Midbrain (tissue), 1 donor: ENCODE results near the gene RAMP1.
"Not testable (repeated sequence)": the region's sequence is repeated elsewhere in the genome, so short reads cannot be mapped to it uniquely, and the experiment has no call there.

Source experiments
- DNase-seq: peaks from one replicate; lab custom pipeline; 2025; lab: John Stamatoyannopoulos, UW

Gene RAMP1

DNA sequence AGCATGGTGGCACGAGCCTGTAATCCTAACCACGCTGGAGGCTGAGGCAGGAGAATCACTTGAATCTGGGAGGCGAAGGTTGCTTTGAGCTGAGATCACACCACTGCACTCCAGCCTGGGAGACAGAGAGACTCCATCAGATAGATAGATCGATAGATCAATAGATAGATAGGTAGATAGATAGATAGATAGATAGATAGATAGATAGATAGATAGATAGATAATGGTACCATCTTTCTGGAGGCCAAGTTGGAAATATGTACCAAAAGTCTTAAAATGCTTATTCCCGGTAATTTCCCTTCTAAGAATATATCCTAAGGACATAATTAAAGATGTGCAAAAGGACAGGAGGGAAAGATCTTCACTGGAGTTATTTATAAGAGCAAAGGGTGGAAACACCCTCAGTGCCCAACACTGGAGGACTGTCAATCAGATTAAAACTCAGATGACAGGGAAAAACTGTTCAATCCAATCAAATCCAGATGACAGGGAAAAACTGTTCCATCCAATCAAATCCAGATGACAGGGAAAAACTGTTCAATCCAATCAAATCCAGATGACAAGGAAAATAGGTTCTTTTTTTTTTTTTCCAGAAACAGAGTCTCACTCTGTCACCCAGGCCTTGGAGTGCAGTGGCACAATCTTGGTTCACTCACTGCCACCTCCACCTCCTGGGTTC is 58.4 kb downstream of the RAMP1 start:
- DNase-seq: no peak

DNA sequence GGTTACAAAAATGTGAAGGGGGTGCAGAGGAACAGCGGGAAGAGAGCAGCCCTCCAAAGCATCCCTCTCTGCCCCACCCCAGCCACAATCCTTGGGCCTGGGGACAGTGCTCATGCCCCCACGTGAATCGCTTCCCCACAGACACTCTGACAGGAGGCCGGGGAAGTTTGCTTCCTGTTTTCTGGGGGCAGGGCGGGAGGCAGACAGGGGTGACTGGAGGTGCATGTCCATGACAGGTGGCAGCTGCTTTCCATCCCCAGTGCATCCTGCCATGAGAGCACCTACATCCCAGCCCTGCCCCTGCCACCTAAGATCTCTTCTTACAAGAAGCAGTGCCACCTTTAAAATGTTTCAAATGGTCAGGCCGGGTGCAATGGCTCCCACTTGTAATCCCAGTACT is 60.2 kb downstream of the RAMP1 start:
- no peak for DNase-seq

DNA sequence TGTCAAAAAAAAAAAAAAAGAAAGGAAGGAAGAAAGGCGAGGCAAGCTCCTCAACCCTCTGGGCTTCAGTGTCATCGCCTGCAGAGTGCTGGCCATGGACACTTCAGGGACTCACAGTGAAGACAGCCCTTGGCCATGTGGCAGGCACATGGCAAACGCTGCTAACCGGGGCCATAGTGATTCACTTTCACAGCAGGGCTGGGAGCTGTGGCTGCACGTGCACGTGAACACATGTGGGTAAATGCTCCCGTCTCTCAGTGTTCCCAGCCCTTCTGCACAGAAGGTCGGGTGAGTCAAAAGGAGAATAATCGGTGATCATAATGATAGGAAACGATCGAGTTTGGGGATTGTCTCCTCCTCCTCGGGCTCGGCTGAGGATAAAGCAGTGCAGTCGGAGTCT is 61.2 kb downstream of the RAMP1 start:
- DNase-seq: no peak

DNA sequence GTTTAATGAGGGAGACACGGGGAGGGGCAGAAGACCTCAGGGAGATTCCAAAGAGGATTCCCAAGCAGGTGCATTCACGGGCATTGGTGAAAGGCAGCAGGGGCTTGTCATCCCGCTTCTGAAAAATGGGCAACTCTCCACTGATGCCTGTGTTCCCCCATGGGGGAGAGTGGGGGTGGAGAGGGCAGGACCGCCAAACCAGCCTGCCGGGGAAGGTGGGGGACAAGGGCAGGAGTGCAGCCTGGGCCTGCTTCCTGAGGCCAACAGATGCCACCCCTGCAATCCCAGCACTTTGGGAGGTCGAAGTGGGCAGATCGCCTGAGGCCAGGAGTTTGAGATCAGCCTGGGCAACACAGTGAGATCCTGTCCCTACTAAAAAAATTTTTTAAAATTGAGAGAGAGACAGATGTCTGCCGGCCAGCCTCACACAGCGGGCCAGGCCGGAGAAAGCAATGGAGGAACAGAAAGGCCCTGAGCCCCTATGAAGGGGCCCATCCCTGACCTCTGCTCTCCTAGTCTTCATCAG is 62.6 kb downstream of the RAMP1 start:
- no peak for DNase-seq

DNA sequence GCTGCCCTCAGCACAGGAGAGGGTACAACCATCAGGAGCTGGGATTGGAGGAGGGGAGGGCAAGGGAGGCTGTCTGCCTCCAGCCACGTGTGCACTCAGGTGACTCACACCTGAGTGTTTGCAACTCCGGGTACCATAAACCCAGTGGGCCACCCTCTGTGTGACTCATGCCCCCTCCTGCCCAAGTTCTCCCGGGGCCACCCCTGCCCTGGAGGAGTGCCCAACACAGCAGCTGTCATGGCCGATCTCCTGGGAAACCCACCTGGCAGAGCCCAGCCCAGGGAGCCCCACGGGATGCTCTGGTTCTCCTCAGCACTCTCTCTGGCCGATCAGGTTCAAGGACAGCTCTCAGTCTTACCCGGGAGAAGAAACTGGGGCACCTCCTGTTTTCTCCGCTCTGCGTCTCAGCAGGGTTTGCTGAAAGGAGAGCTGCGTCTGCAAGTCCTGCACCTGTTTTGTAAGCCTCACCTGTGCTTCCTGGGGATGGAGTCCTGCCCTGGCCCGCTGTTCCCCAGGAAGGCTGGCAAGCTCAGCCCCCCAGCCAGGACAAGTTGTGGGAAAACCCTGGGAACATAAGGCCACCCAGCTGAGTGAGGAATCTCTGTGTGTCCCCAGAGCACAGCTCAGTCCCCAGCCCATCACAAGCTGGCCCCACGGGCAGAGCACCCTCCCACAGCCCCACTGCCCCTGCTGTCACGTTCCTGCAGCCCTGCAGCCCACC is 63.4 kb downstream of the RAMP1 start:
- DNase-seq: no peak

DNA sequence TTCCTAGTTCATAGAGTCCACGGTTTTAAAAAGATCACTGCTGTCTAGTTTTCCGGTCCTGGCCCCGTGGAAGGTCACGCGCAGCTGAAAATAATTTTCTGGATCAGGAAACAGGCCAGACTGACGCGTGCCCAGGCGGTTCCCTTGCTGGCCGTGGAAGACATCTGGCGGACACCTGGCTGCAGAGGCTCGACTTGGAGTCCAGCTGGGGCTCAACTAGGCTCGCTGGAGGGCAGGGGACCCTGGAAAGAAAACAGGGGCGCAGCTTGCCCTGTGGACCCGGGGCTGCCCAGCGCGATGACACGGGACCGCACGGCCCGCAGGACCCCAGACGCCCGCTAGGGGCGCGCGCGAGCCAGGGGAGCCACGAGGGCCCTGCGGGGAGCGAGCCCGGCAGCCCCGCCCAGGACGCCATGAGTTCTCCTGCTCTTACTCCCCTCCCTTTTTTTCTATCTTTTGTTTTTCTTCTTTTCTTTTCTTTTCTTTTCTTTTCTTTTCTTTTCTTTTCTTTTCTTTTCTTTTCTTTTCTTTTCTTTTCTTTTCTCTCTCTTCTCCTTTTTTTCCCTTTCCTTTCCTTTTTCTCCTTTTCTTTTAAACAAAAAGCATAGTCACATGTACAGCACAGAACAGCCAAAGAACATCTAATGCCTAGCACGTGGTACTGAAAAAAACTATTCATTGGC is 64.2 kb downstream of the RAMP1 start:
- peak; percentile 4 for DNase-seq

DNA sequence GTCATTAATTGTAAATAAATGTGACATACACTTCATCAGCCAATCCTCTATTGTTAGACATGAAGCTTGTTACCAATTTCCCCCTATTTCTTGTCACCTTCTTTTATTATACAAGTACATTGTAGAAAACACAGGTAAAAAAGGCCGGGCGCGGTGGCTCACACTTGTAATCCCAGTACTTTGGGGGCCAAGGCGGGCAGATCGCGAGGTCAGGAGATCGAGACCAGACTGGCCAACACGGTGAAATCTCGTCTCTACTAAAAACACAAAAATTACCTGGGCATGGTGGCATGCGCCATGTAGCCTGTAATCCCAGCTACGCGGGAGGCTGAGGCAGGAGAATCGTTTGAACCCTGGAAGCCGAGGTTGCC is 64.7 kb downstream of the RAMP1 start:
- DNase-seq: no peak

DNA sequence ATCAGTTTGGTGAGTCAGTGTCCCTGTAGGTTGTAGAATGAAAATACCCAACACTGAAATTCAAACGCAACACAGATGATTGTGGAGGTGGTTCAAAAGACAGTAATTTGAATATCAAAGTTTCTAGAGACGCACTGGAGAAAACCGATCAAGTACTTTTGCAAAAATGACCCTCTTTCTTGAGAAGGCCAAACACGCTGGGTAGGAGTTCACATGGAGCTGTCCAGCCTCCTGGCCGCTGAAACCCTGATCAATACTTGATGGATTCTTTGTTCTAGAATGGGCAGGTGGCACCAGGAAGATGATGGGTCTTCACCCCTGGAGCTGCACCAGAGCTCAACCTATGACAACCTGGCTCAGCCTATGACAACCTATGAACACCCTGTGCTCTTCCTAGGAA is 67.7 kb downstream of the RAMP1 start:
- no peak for DNase-seq

DNA sequence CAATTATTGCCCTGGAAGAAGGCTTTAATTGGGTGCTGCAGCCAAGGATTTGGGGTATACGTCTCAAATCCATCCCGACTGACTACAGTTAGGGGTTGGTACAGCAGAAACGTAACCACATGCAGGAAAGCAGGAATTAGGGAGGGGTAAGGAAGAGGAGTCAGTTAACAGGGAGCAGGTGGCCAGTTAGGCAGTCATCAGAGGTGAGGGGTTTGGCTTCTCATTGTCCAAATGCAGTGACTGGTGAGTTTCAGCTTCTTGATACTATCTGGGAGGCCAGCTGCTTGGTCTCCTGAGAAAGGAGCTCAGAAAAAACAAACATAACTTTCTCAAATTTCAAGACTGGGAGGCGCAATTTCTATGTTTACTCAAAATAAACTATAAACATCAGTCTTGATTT is 68.6 kb downstream of the RAMP1 start:
- DNase-seq: no peak

DNA sequence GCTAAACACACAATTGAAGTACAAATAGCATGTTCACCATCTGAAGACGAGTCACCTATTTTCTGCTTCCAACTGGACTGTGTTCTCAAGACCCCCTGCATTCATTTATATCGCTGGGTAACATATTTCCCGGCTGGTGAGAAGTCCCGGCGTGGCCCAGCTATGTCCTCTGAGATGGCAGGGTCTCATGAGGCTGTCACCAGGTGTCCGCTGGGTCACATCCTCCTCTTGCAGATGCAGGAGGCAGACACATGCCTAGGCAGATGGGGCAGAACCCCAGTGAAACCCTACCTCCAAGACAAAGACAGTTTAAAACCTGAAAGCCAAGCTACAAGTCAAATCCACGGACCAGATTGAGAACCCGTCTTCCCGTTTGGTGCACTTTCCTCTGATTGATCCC is 70.6 kb downstream of the RAMP1 start:
- DNase-seq: no peak

DNA sequence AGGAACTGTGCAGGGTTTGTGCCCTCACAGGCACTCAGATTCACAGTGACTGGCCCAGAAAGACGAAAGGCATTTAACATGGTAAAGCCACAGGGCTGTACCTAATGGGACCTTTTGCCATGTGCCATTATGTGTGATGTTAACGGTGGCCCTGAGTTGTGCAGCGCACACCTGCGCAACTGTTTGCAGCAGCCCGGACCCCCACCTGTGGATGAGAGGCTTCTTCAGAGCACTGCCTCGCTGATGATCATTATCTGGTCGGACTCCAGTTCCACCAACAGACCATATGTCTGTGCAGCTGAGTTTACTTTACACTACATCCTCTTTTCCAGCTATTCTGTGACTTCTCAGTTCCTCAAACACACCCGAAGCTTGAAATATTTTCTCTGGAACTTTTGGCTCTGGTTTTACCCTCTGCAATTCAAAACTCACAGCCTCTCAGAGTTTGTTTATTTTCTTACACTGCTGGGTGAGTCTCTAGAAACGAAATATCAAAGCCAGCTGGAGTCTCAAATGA is 71.8 kb downstream of the RAMP1 start:
- peak; percentile 3 for DNase-seq

DNA sequence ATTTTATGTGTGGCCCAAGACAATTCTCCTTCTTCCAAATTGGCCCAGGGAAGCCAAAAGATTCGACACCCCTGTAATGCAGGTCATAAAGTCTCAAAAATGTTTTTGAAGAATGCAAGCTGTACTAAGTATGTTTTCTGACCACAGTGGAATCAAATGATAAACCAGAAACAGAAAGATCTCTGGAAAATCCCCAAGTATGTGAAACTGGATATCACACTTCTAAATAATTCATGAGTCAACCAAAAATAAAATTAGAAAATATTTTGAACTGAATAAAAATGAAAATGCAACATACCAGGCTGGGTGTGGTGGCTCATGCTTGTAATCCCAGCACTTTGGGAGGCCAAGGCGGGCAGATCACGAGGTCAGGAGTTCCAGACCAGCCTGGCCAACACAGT is 73.3 kb downstream of the RAMP1 start:
- DNase-seq: no peak

DNA sequence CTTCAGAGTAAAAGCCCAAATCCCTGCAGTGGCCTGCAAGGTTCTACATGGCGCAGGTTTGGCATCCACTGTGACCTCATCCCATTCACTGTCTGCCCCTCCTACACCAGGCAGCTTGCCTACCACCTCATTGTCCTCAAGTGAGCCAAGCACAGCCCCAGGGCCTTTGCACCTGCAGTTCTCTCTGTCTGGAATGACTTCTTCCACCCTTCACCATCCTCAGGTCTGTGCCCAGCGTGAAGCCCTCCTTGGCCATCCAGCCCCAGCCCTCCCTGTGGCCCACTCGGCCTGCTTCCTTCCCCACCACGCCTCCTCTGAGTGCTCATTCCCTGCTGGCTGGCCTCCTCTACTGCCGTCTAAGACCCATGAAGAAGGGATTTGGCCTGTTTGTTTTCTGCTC is 74.8 kb downstream of the RAMP1 start:
- DNase-seq: no peak

DNA sequence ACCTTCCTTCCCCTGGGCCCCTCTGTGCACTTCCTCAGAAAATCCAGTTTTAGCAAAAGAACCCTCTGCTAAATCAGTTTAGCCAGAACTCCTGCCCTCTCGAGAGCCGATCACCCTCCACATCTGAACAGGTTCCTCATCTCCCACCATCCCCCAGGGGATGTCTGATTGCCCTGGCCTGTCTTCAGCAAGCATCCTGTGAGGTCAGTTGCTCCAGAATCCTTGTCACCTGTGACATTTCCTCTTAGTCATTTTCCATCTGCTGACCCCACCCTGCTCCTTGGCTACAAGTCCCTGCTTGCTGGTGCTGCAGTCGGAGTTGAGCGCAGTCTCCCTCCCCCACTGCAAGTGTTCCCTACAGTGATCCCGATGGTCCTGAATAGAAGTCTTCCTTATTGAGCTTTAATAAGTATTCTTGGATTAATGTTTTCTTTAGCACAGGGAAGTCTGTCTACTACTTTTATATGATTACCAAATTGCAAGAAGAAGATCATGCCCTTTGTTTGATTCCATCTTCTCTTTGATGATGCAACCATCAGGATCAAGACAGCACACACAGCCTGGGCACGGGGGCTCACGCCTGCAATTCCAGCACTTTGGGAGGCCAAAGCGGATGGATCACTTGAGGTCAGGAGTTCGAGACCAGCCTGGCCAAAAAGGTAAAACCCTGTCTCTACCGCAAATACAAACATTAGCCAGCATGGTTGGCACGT is 76.5 kb downstream of the RAMP1 start:
- no peak for DNase-seq

DNA sequence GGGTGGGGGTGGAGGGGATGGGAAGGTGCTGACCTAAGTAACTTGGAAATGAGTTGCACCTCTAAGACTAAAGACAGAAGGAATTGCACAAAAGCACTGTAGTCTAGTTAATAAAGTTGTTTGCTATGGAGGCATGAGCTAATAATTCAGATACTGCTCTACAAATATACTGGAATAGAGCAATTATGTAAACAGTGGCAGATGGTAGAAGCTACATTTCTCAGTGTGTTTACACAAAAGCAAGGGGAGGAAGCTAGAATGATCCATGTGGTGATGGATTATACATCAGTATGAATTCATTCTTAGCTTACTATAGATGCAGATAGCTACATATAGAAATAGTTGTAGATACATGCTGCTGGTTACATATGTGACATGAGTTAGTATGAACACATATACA is 79.8 kb downstream of the RAMP1 start:
- DNase-seq: no peak

DNA sequence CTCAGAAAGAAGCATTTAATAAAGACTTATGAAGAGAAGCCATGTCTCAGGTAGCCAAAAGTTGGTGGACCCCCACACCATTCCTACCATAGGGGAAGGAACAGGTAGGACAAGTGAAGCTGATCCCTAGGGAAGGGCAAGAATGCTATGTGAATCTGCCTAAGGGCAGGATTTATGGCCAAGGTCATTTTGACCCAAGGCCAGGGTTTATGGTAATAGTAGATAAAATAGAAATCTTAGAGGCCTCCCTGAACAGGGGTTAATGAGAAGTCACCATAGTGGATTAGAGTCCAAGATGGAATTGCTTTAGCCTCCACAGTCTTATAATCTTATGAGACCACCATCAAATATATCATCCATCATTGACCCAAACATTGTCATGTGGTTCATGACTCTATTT is 81.4 kb downstream of the RAMP1 start:
- DNase-seq: no peak

DNA sequence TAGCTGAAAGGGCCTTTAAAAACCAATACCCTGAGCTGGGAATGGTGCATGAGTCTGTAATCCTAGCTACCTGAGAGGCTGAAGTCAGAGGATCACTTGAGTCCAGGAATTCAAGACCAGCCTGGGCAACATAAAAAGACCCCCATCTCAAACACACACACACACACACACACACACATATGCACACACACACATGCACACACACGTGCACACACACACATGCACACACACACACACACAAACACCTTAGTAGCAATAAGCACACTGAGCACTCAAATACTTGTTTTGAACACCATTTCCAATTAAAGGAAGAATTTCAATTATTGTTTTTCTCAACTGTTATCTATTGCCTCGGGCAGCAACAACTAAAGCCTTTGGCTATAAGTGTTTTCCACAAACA is 81.8 kb downstream of the RAMP1 start:
- DNase-seq: no peak

DNA sequence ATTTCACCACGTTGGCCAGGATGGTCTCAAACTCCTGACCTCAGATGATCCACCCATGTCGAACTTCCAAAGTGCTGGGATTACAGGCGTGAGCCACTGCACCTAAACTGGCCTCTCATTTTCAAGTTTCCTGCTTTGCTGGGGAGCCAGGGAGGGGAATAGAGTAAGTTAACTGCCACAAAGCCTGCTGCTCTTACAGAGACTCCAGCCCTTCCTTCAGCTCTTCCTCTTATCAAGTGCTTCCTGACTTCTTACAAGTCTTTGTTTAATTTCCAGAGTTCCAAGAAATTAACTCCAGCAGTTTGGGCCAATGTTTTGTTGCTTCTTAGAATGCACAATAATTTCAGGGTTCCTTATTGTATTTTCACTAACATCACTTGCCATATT is 83.1 kb downstream of the RAMP1 start:
- DNase-seq: no peak

DNA sequence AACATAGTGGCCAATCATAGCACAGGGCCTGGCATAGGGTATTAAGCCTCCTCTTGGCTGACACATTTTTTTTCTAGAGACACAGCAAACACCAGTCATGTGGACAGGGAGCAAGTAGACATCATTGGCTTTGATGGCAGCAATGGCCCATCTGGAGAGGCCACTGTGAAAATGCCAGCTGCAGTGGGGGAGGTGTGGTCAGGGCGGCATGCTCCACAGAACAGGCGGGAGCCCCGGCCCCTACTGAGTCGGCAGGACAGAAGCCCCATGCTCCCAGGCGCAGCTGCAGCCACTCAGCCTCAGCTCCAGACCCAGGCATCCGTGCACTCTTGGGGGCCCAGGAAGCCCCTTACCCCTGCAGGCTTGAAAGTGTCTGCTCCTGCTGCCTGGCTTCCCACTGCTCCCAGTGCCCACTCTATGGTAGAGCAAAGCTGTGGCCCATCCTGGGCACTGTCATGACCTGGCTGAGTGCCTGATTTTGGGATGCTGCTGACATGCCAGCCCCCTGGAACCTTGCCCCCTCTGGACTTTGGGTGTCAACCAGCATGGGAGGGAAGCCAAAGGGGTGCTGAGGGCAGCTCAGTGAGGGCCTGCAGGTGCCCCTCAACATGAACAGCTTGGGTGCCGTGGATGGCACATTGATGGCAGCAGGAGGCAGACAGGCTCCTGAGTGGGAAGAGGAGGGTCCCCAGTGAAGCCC is 84.1 kb downstream of the RAMP1 start:
- peak; percentile 39 for DNase-seq

DNA sequence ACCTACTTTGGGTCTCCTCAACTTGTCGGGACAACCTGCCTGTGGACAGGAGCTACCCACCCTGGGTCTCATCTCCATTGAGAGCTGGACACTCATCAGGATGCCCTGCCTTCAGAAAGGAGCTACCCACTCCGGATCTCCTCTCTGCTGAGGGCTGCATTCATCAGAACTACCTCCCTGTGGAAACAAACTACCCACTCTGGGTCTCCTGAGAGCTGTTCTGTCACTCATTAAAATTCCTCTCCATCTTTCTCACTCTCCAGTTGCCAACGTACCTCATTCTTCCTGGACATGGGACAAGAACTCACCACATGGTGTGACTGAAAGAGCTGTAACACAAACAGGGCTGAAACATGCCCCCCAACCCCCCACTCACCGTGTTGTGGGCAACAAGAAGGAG is 84.9 kb downstream of the RAMP1 start:
- DNase-seq: no peak

DNA sequence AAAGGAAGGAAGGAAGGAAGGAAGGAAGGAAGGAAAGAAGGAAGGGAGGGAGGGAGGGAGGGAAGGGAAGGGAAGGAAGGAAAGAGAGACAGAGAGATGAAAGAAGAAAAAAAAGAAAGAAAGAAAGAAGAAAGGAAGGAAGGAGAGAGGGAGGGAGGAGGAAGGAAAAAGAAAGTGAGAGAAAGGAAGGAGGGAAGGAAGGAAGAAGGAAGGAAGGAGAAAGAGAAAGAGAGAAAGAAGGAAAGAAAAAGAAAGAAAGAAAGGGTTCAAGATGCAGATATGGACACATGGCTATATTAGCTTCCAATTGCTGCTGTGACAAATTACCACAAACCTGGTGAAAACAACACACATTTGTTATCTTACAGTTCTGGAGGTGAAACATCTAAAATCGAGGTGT is 87.0 kb downstream of the RAMP1 start:
- DNase-seq: no peak

DNA sequence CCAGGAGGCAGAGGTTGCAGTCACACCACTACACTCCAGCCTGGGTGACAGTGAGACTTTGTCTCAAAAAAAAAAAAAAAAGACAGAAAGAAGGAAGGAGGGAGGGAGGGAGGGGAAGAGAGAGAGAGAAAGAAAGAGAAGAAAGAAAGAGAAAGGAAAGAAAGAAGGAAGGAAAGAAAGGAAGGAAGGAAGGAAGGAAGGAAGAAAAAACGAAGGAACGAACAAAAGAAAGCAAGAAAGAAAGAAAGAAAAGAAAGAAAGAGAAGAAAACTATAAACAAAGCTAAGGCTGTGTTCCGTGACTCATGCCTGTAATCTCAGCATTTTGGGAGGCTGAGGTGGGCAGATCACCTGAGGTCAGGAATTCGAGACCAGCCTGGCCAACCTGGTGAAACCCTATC is 91.9 kb downstream of the RAMP1 start:
- not testable (repeated sequence) for DNase-seq
